ENCODE results near the gene SLC8B1.

SLC8B1 gene

GRCh38 chr12:113347892-113348291 is 13.0 kb upstream of the SLC8B1 start:
- CTCF ChIA-PET: interaction anchor here (1.0 kb wide), 1 partner anchor 9 kb away, joined by 3 read pairs; no protein-coding TSS in a partner anchor
- POLR2A ChIA-PET: no interaction called here
- TF ChIP-seq ZNF211 (tag by site-specific recombination; IDR thresholded peaks at IDR 0.05; ENCODE audit: low read depth) (no peak), ZNF530 (tag by site-specific recombination; IDR thresholded peaks at IDR 0.05; ENCODE audit: low read depth) (no peak), ZSCAN5A (tag by site-specific recombination; IDR thresholded peaks at IDR 0.05) (no peak), SCRT1 (tag by site-specific recombination; IDR thresholded peaks at IDR 0.05; ENCODE audit: borderline replicate concordance) (no peak), ZBTB10 (tag by site-specific recombination; IDR thresholded peaks at IDR 0.05) (no peak)

GRCh38 chr12:113347107-113347506 is 12.2 kb upstream of the SLC8B1 start:
- H3K27ac ChIP-seq (ENCODE audit: extremely low read depth, low read depth, low read length): no peak overlapping the region
- H3K4me1 ChIP-seq (ENCODE audit: control insufficient read depth, insufficient read depth, low read length): no peaks in the 10 kb centered on the region
- ChIA-PET POLR2A (no interaction called here), CTCF (interaction anchor here (1.0 to 1.2 kb wide), 2 partner anchors 10 to 79 kb away, joined by 3 read pairs; no protein-coding TSS in a partner anchor)
- TF ChIP-seq ZNF555 (tag by site-specific recombination; conservative IDR thresholded peaks at IDR 0.05): no peak
- TF ChIP-seq KLF10 (tag by site-specific recombination; IDR thresholded peaks at IDR 0.05): no peak
- H3K9me3 ChIP-seq (ENCODE audit: control insufficient read depth, insufficient read depth, low read depth, low read length): no peaks in the 10 kb centered on the region
- H3K4me3 ChIP-seq (ENCODE audit: low read depth, low read length): no peak overlapping the region
- H3K36me3 ChIP-seq (ENCODE audit: control insufficient read depth in 2 of 2, insufficient read depth in 1 of 2, low read length in 2 of 2): no peaks in the 10 kb centered on the region

More at GRCh38 chr12:113347892-113348291, 13.0 kb upstream of the SLC8B1 start:
- Histone ChIP-seq H3K4me1 (ENCODE audit: control insufficient read depth, insufficient read depth, low read length) (no peaks in the 10 kb centered on the region), H3K27ac (ENCODE audit: extremely low read depth, low read depth, low read length) (no peak overlapping the region), H3K9me3 (ENCODE audit: control insufficient read depth, insufficient read depth, low read depth, low read length) (no peaks in the 10 kb centered on the region), H3K36me3 (ENCODE audit: control insufficient read depth in 2 of 2, insufficient read depth in 1 of 2, low read length in 2 of 2) (no peaks in the 10 kb centered on the region), H3K4me3 (ENCODE audit: low read depth, low read length) (no peak overlapping the region)

- no peaks in the 10 kb centered on the region for H3K4me1 ChIP-seq (ENCODE audit: control insufficient read depth, insufficient read depth, low read length)
- CTCF ChIA-PET: interaction anchor here (0.6 to 1.2 kb wide), 3 partner anchors 79 to 123 kb away, joined by 3 read pairs; no protein-coding TSS in a partner anchor
- H3K4me3 ChIP-seq (ENCODE audit: low read depth, low read length): no peak overlapping the region
- H3K9me3 ChIP-seq (ENCODE audit: control insufficient read depth, insufficient read depth, low read depth, low read length): no peaks in the 10 kb centered on the region
- POLR2A ChIA-PET: no interaction called here
- no peak overlapping the region for H3K27ac ChIP-seq (ENCODE audit: extremely low read depth, low read depth, low read length)
- TF ChIP-seq ZNF747 (tag by site-specific recombination; IDR thresholded peaks at IDR 0.05): no peak
- no peaks in the 10 kb centered on the region for H3K36me3 ChIP-seq (ENCODE audit: control insufficient read depth in 2 of 2, insufficient read depth in 1 of 2, low read length in 2 of 2)
Observed at GRCh38 chr12:113346353-113346752, 11.4 kb upstream of the SLC8B1 start.

GRCh38 chr12:113345318-113345717 is 10.4 kb upstream of the SLC8B1 start:
- POLR2A ChIA-PET: no interaction called here
- TF ChIP-seq PRDM10 (tag by site-specific recombination; IDR thresholded peaks at IDR 0.05) (peak; percentile 64; the same call in 1 of the 2 replicates), ZFP37 (tag by site-specific recombination; IDR thresholded peaks at IDR 0.05) (no peak), KLF1 (tag by site-specific recombination; IDR thresholded peaks at IDR 0.05) (no peak)
- H3K4me1 ChIP-seq (ENCODE audit: control insufficient read depth, insufficient read depth, low read length): no peaks in the 10 kb centered on the region
- CTCF ChIA-PET: no interaction called here
- H3K36me3 ChIP-seq (ENCODE audit: control insufficient read depth in 2 of 2, insufficient read depth in 1 of 2, low read length in 2 of 2): no peaks in the 10 kb centered on the region
- H3K27ac ChIP-seq (ENCODE audit: extremely low read depth, low read depth, low read length): no peak overlapping the region
- no peak overlapping the region for H3K4me3 ChIP-seq (ENCODE audit: low read depth, low read length)
- no peaks in the 10 kb centered on the region for H3K9me3 ChIP-seq (ENCODE audit: control insufficient read depth, insufficient read depth, low read depth, low read length)

Data from HEK293 (cell line).